HepG2 (cell line): ENCODE measurements around the gene GRIN2D. TPM values are rescaled to one million over a fixed set of nuclear protein-coding genes. Genes with fewer than 3 reads are reported as not detected.

Experiments used
- ATF2 ChIP-seq: sonication (generic); formaldehyde crosslinking; IDR thresholded peaks from 2 replicates; pipeline ENCODE4 v1.4.0; 2020; ENCODE audit warnings: missing genetic modification reagents
- ATF7-NPFF ChIP-seq: sonication (generic); formaldehyde crosslinking; IDR thresholded peaks from 2 replicates; pipeline ENCODE4 v1.8.1; 2023; ENCODE audit warnings: mild to moderate bottlenecking, low read depth, missing genetic modification reagents, moderate library complexity
- CENPX ChIP-seq: sonication (generic); formaldehyde crosslinking; IDR thresholded peaks from 2 replicates; pipeline ENCODE4 v1.9.0; 2021; ENCODE audit warnings: mild to moderate bottlenecking, missing genetic modification reagents, moderate library complexity
- EP300 ChIP-seq, 3 experiments: sonication (generic) in 1 of 3; formaldehyde crosslinking in 1 of 3; IDR thresholded peaks; 2 replicates each; pipeline versions ENCODE4 v1.5.1 to v1.6.1; 2011 to 2020; ENCODE audit warnings: low read depth in 2 of 3, low read length in 2 of 3, borderline replicate concordance in 1 of 3, improper control_type of control experiment in 1 of 3, mild to moderate bottlenecking in 1 of 3, missing genetic modification reagents in 1 of 3, moderate library complexity in 1 of 3
- FOXA3 ChIP-seq: IDR thresholded peaks from 2 replicates; pipeline ENCODE4 v1.6.1; 2016; ENCODE audit warnings: missing genetic modification reagents, missing compliant biosample characterization
- HNRNPUL1 ChIP-seq: fragments of 200-400 bp; formaldehyde crosslinking; IDR thresholded peaks from 2 replicates; pipeline ENCODE4 v1.6.1; 2017; ENCODE audit warnings: low read depth, mild to moderate bottlenecking, low read length, moderate library complexity
- NAIF1 ChIP-seq: sonication (generic); formaldehyde crosslinking; IDR thresholded peaks from 2 replicates; pipeline ENCODE4 v1.5.0; 2020; ENCODE audit warnings: mild to moderate bottlenecking, missing genetic modification reagents, borderline replicate concordance
- PPARG ChIP-seq: conservative IDR thresholded peaks from 2 replicates; pipeline ENCODE4 v1.6.1; 2016; ENCODE audit warnings: missing biosample characterization, missing genetic modification reagents
- PRMT3 ChIP-seq: sonication (generic); formaldehyde crosslinking; IDR thresholded peaks from 2 replicates; pipeline ENCODE4 v1.8.1; 2022; ENCODE audit warnings: low read depth, mild to moderate bottlenecking, moderate library complexity, missing genetic modification reagents, borderline replicate concordance
- RAD51 ChIP-seq: fragments of 450-650 bp; IDR thresholded peaks from 2 replicates; pipeline ENCODE4 v1.6.1; 2016; ENCODE audit warnings: borderline replicate concordance
- TOE1 ChIP-seq: sonication (generic); formaldehyde crosslinking; IDR thresholded peaks from 2 replicates; pipeline ENCODE4 v1.4.0; 2020; ENCODE audit warnings: mild to moderate bottlenecking, missing genetic modification reagents
- TRIM24 ChIP-seq: sonication (generic); formaldehyde crosslinking; IDR thresholded peaks from 2 replicates; pipeline ENCODE4 v1.8.0; 2022; ENCODE audit warnings: mild to moderate bottlenecking, missing genetic modification reagents
- ZBTB25 ChIP-seq: IDR thresholded peaks from 2 replicates; pipeline ENCODE4 v1.6.1; 2018; ENCODE audit warnings: missing genetic modification reagents
- ZNF235 ChIP-seq: sonication (generic); formaldehyde crosslinking; IDR thresholded peaks from 2 replicates; pipeline ENCODE4 v1.8.1; 2023; ENCODE audit warnings: mild to moderate bottlenecking, missing genetic modification reagents, borderline replicate concordance
- ZNF501 ChIP-seq: sonication (generic); formaldehyde crosslinking; IDR thresholded peaks from 2 replicates; pipeline ENCODE4 v1.5.1; 2020; ENCODE audit warnings: mild to moderate bottlenecking, moderate library complexity, missing genetic modification reagents
- ZNF577 ChIP-seq: sonication (generic); formaldehyde crosslinking; IDR thresholded peaks from 2 replicates; pipeline ENCODE4 v1.4.0; 2020; ENCODE audit warnings: mild to moderate bottlenecking, low read depth, missing genetic modification reagents, borderline replicate concordance
- ZNF7 ChIP-seq: IDR thresholded peaks from 2 replicates; pipeline ENCODE4 v1.6.1; 2016; ENCODE audit warnings: missing biosample characterization, missing genetic modification reagents
- ZNF782 ChIP-seq: sonication (generic); formaldehyde crosslinking; IDR thresholded peaks from 2 replicates; pipeline ENCODE4 v1.4.0; 2020; ENCODE audit warnings: missing genetic modification reagents, mild to moderate bottlenecking, borderline replicate concordance
- ZNF891 ChIP-seq: sonication (generic); formaldehyde crosslinking; IDR thresholded peaks from 2 replicates; pipeline ENCODE4 v1.5.0; 2020; ENCODE audit warnings: mild to moderate bottlenecking, missing genetic modification reagents
- polyA plus RNA-seq, 8 experiments: library from polyadenylated mRNA; depleted of rRNA in 3 of 8; stranded (reverse) in 7 of 8; unstranded in 1 of 8; fragments of >200 nt; fragmentation: Illumina TruSeq in 4 of 8; extraction: Trizol in 4 of 8; gene quantifications; 2 replicates each; pipeline versions ENCODE4 v1.2.1 to v1.2.3, GENCODE V29; 2011 to 2016; ENCODE audit warnings: low read depth in 4 of 8, missing spikeins in 1 of 8, mixed read lengths in 1 of 8; ENCODE audit not compliant: insufficient read depth in 1 of 8
- total RNA-seq, 5 experiments: library from RNA; depleted of rRNA; stranded (reverse); fragments of >200 nt; fragmentation: Illumina TruSeq; extraction: Trizol; gene quantifications; 2 replicates each; pipeline ENCODE4 v1.2.3, GENCODE V29; 2016; ENCODE audit warnings: low read depth in 1 of 5
- TF ChIP-seq, protein P1 (sequence below): sonication (generic); formaldehyde crosslinking; IDR thresholded peaks from 2 replicates; pipeline ENCODE4 v1.5.1; 2020; ENCODE audit warnings: missing genetic modification reagents, mild to moderate bottlenecking, borderline replicate concordance
- TF ChIP-seq, protein P2 (sequence below): sonication (generic); formaldehyde crosslinking; IDR thresholded peaks from 2 replicates; pipeline ENCODE4 v1.5.1; 2020; ENCODE audit warnings: missing genetic modification reagents, mild to moderate bottlenecking, borderline replicate concordance
- TF ChIP-seq, protein P3 (sequence below): sonication (generic); formaldehyde crosslinking; IDR thresholded peaks from 2 replicates; pipeline ENCODE4 v1.4.0; 2020; ENCODE audit warnings: missing genetic modification reagents, borderline replicate concordance

The GRIN2D gene
- total and polyA plus RNA-seq, 2 of the 13 experiments (the other 11 are each of a cell fraction or from before 2014, with no cell fraction given), result 0.02 to 0.13 TPM

DNA sequence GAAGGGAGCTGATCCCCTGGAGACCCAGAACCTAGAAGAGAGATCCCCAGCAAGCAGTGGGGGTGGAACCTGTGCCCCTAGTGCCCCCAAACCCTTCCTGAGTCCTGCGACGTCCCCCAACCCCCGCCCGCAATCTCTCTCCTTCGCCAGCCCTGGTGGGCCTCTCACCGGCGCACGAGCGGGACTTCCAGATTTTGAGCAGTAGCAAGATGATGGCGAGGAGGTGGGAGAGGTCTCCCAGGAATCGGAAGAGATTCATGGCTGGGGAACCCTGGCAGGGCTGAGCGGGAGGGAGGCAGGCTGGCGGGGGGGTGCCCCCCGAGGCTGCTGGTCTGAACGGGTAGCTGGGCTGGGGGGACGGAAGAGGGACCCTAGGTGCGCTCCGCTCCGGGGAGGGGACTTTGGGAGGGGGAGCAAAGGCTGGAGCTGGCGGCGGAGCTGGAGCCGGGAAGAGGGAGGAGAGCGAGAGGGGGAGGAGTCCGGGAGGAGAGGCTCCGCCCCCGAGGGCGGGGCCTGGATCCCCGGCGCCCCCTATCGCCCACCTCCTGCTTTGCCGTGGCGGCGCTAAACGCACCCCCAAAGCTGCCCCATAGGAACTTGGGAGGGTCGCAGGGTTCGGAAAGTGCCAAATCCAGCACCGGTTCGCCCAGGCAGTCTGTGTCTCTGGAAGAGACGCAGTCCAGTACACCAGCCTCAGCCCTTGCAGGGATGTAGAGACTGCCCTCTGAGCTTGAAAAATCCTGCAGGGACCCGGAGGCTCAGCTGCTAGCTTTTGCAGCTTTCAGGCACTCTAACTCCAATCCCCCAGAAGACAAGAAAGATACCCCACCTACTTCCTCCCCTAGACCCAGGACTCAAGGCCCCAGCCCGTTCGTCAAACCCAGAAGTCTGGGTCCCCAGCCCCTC is 2.1 kb upstream of the GRIN2D start, which contains the start of gene KDELR1 (continued):
- TF ChIP-seq ZBTB25 (CRISPR knock-in tag), result no peak; the same call in 1 of the 2 replicates
- no peak for TF ChIP-seq TRIM24 (CRISPR knock-in tag)
- peak; percentile 80 for TF ChIP-seq ZNF501
- no peak for TF ChIP-seq PRMT3 (CRISPR knock-in tag)
- no peak; the same call in 1 of the 2 replicates for TF ChIP-seq ZNF891 (CRISPR knock-in tag)
- TF ChIP-seq, protein P1, sequence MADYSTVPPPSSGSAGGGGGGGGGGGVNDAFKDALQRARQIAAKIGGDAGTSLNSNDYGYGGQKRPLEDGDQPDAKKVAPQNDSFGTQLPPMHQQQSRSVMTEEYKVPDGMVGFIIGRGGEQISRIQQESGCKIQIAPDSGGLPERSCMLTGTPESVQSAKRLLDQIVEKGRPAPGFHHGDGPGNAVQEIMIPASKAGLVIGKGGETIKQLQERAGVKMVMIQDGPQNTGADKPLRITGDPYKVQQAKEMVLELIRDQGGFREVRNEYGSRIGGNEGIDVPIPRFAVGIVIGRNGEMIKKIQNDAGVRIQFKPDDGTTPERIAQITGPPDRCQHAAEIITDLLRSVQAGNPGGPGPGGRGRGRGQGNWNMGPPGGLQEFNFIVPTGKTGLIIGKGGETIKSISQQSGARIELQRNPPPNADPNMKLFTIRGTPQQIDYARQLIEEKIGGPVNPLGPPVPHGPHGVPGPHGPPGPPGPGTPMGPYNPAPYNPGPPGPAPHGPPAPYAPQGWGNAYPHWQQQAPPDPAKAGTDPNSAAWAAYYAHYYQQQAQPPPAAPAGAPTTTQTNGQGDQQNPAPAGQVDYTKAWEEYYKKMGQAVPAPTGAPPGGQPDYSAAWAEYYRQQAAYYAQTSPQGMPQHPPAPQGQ, result no peak
- TF ChIP-seq HNRNPUL1, result no peak
- no peak for TF ChIP-seq ZNF782 (CRISPR knock-in tag)
- no peak for TF ChIP-seq FOXA3 (CRISPR knock-in tag)
- TF ChIP-seq ATF7-NPFF (CRISPR knock-in tag), result no peak
- no peak for TF ChIP-seq NAIF1 (CRISPR knock-in tag)
- TF ChIP-seq CENPX (CRISPR knock-in tag), result no peak
- no peak for TF ChIP-seq ZNF577 (CRISPR knock-in tag)
- TF ChIP-seq, protein P2, sequence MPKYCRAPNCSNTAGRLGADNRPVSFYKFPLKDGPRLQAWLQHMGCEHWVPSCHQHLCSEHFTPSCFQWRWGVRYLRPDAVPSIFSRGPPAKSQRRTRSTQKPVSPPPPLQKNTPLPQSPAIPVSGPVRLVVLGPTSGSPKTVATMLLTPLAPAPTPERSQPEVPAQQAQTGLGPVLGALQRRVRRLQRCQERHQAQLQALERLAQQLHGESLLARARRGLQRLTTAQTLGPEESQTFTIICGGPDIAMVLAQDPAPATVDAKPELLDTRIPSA (CRISPR knock-in tag), result no peak
- no peak for TF ChIP-seq TOE1 (CRISPR knock-in tag)
- no peak for TF ChIP-seq RAD51
- no peak for TF ChIP-seq ZNF235 (CRISPR knock-in tag)
- TF ChIP-seq PPARG (CRISPR knock-in tag), result no peak
- no peak for TF ChIP-seq ATF2 (CRISPR knock-in tag)
- TF ChIP-seq ZNF7 (CRISPR knock-in tag), result no peak
- TF ChIP-seq EP300 (IDR thresholded peaks at IDR 0.05; ENCODE audit: low read depth in 2 of 2, low read length in 2 of 2), result no peak
- no peak for TF ChIP-seq EP300 (CRISPR knock-in tag; IDR thresholded peaks at IDR 0.05; ENCODE audit: borderline replicate concordance)
- TF ChIP-seq, protein P3, sequence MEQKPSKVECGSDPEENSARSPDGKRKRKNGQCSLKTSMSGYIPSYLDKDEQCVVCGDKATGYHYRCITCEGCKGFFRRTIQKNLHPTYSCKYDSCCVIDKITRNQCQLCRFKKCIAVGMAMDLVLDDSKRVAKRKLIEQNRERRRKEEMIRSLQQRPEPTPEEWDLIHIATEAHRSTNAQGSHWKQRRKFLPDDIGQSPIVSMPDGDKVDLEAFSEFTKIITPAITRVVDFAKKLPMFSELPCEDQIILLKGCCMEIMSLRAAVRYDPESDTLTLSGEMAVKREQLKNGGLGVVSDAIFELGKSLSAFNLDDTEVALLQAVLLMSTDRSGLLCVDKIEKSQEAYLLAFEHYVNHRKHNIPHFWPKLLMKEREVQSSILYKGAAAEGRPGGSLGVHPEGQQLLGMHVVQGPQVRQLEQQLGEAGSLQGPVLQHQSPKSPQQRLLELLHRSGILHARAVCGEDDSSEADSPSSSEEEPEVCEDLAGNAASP (CRISPR knock-in tag), result no peak
